HT1080 (cell line): Measurements from ENCODE around the gene AGMAT. TPM values are rescaled to one million over a fixed set of nuclear protein-coding genes. Genes with fewer than 3 reads are reported as not detected.
A peak's percentile ranks its signal among the peaks of the same experiment; 100 is the strongest.
"Not testable (repeated sequence)": the region's sequence is repeated elsewhere in the genome, so short reads cannot be mapped to it uniquely, and the experiment has no call there.

Source experiments
- DNase-seq: peaks from one replicate; pipeline ENCODE4 v3.0.0-alpha.2; 2015; ENCODE audit warnings: low read depth
- total RNA-seq: library from RNA; depleted of rRNA; stranded (reverse); fragments of >200 nt; shearing (Covaris generic); gene quantifications from 2 replicates; pipeline ENCODE4 v1.2.3, GENCODE V29; 2014

Gene AGMAT
- total RNA-seq, 1 experiment from 2014 or later, result not detected

GRCh38 chr1:15616373-15617172 is 31.7 kb upstream of the AGMAT start:
- DNase-seq, result no peak

GRCh38 chr1:15610167-15610566 is 25.3 kb upstream of the AGMAT start:
- no peak for DNase-seq

DNA sequence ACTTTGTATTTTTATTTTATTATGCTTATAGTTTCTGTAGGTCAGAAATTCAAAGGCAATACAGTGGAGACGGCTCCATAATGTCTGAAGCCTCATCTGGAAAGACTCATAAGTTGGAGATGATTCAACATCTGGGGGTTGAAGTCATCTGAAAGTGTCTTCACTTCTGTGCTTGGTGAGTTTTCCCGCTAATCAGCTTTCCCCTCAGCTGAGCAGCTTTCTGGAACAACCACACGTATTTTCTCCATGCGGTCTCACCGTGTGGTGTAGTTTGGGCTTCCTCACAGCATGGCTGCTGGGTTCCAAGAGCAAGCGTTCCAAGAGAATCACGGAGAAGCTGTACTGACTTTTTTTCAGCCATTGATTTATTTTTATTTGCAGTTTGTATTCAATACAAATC is 24.8 kb upstream of the AGMAT start:
- no peak for DNase-seq

DNA sequence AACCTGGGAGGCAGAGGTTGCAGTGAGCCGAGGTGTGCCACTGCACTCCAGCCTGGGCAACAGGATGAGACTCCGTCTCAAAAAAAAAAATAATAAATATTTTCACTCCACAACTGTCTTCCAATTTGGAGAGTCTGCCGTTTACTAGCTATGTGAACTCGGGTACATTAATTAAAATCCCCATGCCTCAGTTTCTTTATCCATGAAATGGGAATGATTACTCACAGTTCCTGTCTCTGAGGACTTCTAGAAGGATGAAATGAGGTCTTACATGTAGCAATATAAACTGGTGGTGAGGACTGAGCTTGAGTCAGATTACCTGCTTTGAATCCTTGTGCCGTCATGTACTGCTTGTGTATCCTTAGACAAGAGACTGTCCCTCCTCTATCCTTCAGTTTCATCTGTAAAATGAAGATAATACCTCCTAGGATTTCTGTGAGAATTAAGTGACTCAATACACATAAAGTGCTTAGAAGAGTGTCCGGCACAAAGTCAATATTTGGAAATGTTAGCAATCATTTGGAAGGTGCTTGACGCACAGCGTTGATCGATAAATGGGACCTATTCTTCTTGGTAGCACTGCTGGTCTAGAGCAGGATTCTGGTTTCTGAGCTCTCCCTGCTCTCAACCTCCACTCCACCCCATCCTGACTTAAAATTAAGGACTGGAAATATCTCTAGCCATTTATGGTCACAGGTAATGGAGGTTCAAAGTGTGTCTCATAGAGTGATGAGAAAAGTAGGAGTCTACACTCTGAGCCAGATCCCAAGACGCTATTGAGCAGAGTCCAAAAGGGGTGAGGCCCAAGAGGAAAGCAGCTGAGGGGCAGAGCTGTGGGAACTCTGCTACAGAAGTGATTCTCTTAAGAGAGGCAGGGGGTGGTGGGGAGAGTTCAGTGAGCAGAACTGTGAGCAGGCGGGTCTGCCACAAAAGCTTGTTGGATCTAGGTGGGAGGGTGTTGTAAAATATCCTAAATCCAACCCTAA is 20.8 kb upstream of the AGMAT start:
- no peak for DNase-seq

DNA sequence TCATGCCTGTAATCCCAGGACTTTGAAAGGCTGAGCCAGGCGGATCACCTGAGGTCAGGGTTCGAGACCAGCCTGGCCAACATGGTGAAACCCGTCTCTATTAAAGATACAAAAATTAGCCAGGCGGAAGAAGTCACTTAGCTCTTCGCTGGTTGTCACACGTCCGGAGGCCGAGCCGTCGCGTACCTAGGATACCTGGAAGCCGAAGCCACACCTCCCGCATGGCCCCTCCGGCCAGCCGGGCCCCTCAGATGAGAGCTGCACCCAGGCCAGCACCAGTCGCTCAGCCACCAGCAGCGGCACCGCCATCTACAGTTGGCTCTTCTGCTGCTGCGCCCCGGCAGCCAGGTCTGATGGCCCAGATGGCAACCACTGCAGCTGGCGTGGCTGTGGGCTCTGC is 19.5 kb upstream of the AGMAT start:
- DNase-seq, result not testable (repeated sequence)

DNA sequence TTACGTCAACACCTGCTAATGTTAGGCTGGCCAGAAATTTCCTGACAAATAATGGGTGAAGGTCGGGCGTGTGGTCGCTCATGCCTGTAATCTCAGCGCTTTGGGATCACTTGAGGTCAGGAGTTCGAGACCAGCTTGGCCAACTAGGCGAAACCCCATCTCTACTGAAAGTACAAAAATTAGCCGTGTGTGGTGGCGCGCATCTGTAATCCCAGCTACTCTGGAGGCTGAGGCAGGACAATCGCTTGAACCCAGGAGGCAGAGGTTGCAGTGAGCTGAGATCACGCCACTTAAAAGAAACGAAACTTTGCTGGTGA is 19.1 kb upstream of the AGMAT start:
- not testable (repeated sequence) for DNase-seq

GRCh38 chr1:15603050-15603965 is 18.5 kb upstream of the AGMAT start:
- peak; percentile 87 for DNase-seq

GRCh38 chr1:15598436-15598835 is 13.6 kb upstream of the AGMAT start:
- DNase-seq, result no peak

DNA sequence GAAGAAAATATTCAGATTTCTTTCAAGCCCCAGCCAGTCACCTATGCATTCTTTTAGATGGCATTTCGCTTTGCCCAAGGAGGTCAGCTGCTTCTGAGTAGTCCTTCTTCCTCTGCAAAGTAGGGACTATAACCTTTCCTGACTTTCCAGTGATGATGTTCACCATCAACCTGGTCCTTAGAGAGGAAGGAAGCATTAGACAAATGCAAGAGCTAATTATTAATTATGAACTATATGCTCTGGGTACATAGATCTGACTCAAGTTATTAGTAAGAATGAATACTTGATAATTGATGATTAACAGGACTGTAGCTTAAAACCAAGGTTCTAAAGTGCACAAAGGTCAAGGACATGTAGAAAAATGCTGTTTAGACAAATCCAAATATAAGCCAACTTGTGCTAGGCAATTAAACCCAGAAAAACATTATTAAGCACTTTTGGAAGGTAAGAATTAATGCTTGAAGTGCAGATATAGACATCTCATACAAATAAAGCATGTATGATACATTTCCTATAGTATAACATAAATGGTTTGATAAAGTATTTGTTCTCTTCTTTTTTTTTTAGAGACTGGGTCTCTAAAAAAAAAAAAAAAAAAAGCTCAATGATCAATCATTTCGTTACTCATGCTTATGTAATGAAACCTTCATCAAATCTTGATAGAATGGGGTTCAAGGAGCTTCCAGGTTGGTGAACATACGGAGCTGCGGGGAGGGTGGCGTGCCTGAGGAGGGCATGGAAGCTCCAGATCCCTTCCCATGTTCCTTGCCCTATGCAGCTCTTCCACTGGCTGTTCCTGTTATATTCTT is 11.2 kb upstream of the AGMAT start:
- no peak for DNase-seq

GRCh38 chr1:15592285-15592684 is 7.4 kb upstream of the AGMAT start:
- DNase-seq, result no peak

- DNase-seq, result no peak
Observed at GRCh38 chr1:15583016-15583706, 1.7 kb downstream of the AGMAT start.

DNA sequence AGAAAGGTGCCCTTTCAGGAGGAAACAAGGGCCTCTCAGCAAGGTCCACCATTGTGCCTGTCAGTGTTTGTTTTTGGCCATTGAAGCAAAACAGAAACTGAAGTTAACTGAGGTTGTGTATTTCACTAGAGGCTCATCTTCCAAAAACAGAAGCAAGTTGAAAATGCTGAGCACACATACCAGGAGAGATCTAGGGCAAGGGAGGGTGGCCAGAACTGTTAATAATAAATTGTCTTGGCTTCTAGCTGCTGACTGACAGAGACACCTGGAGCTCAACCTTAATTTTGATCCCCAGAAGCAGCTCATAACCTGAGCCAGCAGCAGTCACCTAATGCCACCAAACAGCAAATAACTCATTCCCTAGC is 5.2 kb downstream of the AGMAT start:
- no peak for DNase-seq

DNA sequence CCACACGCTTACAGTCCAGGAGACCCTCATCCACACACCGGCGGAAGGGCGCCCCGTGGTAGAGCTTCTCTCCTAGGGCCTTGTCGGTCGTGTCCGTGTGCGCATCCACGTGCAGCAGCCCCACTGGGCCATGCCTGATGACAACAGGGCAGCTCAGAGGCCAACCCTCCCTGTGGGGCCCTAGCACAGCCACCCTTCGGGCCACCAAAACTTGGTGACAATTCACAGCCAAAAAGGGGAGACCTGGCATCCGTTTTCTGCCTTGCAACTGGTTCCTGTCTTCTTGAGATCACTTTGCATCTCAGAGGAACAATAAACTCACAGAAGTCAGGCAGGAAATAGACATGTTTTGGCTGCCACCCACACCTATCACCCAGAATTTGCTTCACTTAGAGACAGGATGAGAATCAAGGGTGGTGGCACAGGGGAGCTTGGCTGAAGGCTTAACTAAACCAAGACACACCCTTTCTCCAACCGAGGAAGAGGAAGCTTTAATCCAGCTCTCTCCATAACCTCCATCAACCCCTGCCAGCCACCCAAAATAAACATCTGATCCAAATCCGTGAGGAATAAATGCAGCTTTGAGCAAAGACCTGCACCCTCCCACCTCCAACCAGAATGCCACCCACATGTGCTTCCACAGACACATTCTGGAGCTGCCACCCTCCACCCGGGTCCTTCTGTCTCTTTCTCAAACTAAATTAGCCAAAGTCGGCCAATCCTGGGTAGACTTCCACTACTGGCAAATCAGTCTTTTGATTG is 5.7 kb downstream of the AGMAT start:
- DNase-seq, result no peak

DNA sequence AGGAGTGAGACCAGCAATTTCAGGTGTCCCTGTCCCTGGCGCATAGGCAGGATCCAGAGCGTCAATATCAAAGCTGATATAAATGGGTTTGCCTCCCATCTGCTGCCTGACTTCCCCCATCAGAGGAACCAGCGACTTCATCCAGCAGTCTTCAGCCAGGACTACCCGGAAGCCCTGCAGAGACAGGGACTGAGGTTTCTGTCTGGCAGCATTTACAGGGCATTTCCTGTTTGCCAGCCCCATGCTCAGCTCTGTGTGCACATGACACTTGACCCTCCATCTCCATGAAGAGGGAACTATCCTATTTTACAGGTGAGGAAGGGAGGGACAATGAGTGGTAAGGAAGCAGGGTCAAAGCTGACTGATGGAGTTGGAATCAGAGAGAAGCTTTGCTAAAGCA is 7.2 kb downstream of the AGMAT start:
- peak; percentile 15 for DNase-seq

DNA sequence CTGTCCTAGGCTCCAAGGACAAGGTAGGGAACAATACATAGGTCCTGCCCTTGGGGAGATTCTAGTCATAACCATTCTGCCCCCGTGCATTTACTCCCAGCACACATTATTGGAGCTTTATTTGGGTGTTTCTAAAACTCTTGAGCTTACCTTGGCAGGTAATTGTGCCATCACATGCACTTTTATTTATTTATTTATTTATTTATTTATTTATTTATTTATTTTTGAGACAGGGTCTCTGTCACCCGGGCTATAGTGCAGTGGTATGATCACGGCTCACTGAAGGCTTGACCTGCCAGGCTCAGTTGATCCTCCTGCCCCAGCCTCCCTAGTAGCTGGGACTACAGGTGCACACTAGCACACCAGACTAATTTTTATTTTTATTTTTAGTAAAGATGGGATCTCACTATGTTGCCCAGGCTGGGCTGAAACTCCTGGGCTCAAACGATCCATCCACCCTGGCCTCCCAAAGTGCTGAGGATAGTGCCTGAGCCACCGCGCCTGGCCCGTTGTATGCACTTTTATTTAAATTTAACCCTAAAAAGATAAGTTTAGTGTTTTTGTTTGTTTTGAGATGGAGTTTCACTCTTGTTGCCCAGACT is 9.2 kb downstream of the AGMAT start:
- no peak for DNase-seq

DNA sequence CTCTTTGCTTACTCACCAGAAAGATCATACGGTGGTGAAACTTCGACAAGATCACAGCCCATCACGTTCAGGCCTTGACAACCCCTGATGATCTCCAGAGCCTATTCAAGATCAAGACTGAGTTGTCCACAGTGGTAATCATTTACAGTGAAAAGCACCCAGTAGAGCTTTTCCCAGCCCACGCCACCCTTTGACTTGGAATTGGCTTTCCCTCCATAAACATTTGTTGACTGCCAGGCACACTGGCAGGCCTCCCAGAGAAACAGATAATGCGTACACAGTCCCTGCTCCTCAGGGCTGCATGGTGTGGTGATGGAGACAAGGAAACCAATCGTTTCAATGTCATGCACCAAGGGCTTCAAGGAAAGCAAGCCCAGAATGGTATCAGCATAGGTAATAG is 10.1 kb downstream of the AGMAT start:
- no peak for DNase-seq

GRCh38 chr1:15573477-15573876 is 11.4 kb downstream of the AGMAT start:
- no peak for DNase-seq

GRCh38 chr1:15571266-15571665 is 13.6 kb downstream of the AGMAT start:
- no peak for DNase-seq

- DNase-seq, result no peak
Observed at GRCh38 chr1:15570861-15571260, 14.0 kb downstream of the AGMAT start.
